ENCODE results near the gene CEP97.

The CEP97 gene

DNA sequence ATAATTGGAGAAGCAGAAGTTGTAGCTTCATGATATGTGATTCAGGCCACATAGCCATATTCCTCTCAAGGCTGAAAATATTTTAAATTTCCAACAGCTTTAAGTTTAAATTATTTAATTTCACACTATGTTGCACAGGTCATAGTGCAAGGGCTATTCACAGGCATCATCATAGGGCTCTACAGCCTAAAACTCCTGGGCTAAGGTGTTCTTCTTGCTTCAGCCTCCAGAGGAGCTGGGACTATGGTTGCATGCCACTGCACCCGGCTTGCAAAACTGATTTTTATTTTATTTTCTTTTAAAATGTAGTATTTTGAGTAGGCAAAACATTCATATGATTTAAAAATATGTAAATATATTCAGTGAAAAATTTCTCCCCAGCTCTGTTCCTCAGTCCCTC lies 6.0 kb upstream of the CEP97 start:
- Histone ChIP-seq H3K9me3 (ENCODE audit: control insufficient read depth in 1 of 2, low read length in 2 of 2) (no peaks in the 10 kb centered on the region), H3K4me3 (ENCODE audit: low read depth in 1 of 2, low read length in 2 of 2) (no peak overlapping the region), H3K36me3 (ENCODE audit: control insufficient read depth in 1 of 2, insufficient read depth in 2 of 2, low read length in 2 of 2) (no peaks in the 10 kb centered on the region), H3K4me1 (ENCODE audit: control insufficient read depth in 1 of 2, insufficient read depth in 2 of 2, low read length in 2 of 2) (no peaks in the 10 kb centered on the region), H3K27me3 (ENCODE audit: low read depth, low read length) (no peaks in the 10 kb centered on the region), H3K27ac (ENCODE audit: low read length) (no peak overlapping the region)

DNA sequence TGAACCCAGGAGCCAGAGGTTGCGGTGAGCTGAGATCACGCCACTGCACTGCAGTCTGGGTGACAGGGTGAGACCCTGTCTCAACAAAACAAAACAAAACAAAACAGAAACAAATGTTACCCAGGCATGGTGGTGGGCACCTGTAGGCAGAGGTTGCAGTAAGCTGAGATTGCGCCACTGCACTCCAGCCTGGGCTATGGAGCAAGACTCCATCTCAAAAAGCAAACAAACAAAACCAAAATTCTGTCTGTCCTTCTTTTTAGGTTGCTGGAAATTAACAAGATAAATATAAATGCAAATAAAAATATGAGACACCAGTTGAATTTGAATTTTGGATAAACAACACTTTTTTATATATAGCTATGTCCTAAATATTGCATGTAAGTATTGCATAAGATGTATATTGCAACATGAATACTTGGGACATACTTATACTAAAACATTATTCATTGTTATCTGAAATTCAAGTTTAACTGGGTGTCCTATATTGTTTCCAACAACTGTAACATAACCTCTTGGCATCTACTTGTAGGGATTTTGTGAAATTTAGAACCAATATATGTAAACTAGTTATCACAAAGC lies 4.7 kb upstream of the CEP97 start:
- no peak overlapping the region for H3K4me3 ChIP-seq (ENCODE audit: low read depth in 1 of 2, low read length in 2 of 2)
- no peaks in the 10 kb centered on the region for H3K9me3 ChIP-seq (ENCODE audit: control insufficient read depth in 1 of 2, low read length in 2 of 2)
- no peak overlapping the region for H3K27ac ChIP-seq (ENCODE audit: low read length)
- no peaks in the 10 kb centered on the region for H3K4me1 ChIP-seq (ENCODE audit: control insufficient read depth in 1 of 2, insufficient read depth in 2 of 2, low read length in 2 of 2)
- H3K27me3 ChIP-seq (ENCODE audit: low read depth, low read length): no peaks in the 10 kb centered on the region
- no peaks in the 10 kb centered on the region for H3K36me3 ChIP-seq (ENCODE audit: control insufficient read depth in 1 of 2, insufficient read depth in 2 of 2, low read length in 2 of 2)

DNA sequence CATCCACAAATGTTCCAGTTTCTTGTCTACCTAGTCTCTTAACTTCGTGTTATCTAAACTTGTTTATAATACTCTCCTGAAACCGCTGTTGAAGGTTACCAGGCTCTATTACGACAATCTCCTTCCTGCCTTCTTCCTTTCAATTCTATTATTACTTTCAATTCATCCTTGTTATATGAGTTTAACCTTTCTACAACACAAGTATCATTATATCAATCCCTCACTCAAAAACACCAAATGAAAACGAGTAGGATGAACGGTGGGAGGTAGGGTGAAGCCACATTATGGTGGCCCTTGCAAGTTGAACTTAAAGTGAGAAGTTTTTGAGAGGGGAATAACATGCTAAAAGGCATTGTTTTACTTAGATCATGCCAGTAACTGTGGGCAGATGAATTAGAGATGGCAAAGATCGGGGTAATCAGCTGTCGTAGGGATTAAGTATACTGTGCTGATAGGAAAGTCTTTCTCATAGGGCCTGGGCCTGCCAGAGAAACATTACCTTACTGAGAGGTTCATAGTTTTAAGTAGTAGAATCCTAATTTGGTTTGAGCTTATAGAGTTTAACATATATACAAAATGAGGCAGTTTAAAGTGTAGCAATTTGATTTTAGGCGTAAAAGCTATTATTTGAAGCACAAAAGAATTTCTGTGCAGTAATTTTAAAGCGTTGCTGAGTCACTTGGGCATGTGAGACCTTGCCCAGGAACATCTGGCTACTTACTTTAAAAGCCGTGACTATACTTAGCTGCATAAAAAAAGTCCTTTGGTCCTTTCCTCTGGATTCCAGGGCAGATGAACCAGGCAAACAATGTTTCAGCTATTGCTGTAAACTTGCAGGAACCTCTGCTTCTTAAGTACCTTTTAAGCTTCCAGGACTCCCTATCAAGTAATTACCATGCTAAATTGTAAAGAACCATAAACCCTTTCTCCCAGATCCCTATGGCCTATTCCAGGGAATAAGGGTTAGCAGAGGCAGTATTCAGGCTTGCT lies 3.3 kb upstream of the CEP97 start:
- no peaks in the 10 kb centered on the region for H3K27me3 ChIP-seq (ENCODE audit: low read depth, low read length)
- H3K4me3 ChIP-seq (ENCODE audit: low read depth in 1 of 2, low read length in 2 of 2): no peak overlapping the region
- no peaks in the 10 kb centered on the region for H3K9me3 ChIP-seq (ENCODE audit: control insufficient read depth in 1 of 2, low read length in 2 of 2)
- H3K27ac ChIP-seq (ENCODE audit: low read length): no peak overlapping the region
- peaks cover 6 to 9% of the 10 kb centered on the region in 2 donors for H3K4me1 ChIP-seq (ENCODE audit: control insufficient read depth in 1 of 2, insufficient read depth in 2 of 2, low read length in 2 of 2)
- no peaks in the 10 kb centered on the region for H3K36me3 ChIP-seq (ENCODE audit: control insufficient read depth in 1 of 2, insufficient read depth in 2 of 2, low read length in 2 of 2)

DNA sequence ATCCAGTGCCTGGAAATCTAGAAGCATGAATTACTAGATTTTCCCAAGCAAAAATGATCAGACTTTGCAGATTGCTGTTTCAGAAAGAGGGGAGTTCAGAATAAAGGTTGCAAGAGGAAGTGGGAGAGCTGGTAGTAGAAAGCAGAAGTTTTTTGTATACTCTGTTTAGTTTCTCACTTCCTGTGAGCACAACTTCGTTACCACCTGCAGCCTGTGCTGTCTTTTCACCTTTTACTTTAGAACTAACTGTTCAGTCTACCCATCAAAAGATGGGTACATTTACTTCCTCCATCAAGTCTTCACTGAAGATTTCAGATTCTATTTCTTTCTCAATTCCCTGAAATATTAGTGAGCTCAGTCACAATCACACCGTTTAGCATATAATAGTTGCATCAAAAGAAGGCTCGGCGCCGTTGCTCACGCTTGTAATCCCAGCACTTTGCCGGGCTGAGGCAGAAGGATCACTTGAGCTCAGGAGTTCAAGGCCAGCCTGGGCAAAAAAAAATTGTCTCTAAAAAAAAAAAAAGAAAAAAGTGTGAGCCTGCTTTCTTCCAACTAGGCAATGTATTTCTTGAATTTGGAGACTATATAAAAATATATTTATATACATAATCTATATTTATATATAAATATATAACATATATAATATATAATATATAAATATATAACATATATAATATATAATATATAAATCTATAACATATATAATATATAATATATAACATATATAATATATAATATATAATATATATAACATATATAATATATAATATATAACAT lies 1.8 kb upstream of the CEP97 start:
- no peaks in the 10 kb centered on the region for H3K36me3 ChIP-seq (ENCODE audit: control insufficient read depth in 1 of 2, insufficient read depth in 2 of 2, low read length in 2 of 2)
- H3K27me3 ChIP-seq (ENCODE audit: low read depth, low read length): no peaks in the 10 kb centered on the region
- H3K27ac ChIP-seq (ENCODE audit: low read length): no peak overlapping the region

DNA sequence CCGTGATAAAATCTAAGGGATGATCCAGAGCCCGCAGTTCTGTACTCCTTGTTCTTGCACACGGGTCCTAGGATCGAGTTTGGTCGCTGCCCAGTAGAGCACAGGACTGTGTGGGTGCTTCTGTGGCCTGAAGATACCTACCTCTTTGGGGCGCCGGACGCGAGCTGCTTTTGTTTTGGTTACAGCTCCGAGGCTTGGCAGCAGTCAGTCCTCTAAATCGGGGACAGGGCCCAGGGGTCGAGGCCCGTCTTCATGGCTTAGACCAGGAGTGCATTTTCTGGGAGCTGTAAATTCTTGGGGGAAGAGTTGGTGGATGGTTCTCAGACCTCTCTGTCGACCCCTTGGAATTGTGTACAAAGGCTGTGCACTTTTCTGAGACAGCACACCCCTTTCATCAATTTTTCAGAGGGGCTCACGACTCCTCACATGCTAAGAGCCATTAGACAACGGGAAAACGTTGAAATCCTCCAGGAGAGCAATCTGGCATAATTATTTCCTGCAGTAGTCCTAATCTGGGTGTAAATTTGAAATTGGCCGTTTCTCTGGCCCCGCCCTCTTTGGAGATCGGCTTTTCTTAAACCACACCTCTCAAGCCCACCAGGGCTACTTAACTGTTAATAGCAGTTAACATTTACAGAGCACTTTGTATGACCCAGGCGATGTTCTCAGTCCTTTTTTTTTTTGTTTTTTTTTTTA lies 928 bp downstream of the CEP97 start:
- Histone ChIP-seq H3K36me3 (ENCODE audit: control insufficient read depth in 1 of 2, insufficient read depth in 2 of 2, low read length in 2 of 2) (peaks cover 0 to 18% of the 10 kb centered on the region in 2 donors), H3K4me3 (ENCODE audit: low read depth in 1 of 2, low read length in 2 of 2) (peak overlapping the region; percentile 90 to 99), H3K4me1 (ENCODE audit: control insufficient read depth in 1 of 2, insufficient read depth in 2 of 2, low read length in 2 of 2) (peaks cover 6 to 11% of the 10 kb centered on the region in 2 donors), H3K27me3 (ENCODE audit: low read depth, low read length) (no peaks in the 10 kb centered on the region), H3K27ac (ENCODE audit: low read length) (peak overlapping the region; percentile 87), H3K9me3 (ENCODE audit: control insufficient read depth in 1 of 2, low read length in 2 of 2) (no peaks in the 10 kb centered on the region)

More for the DNA sequence above, 1.8 kb upstream of the CEP97 start:
- peaks cover 6 to 11% of the 10 kb centered on the region in 2 donors for H3K4me1 ChIP-seq (ENCODE audit: control insufficient read depth in 1 of 2, insufficient read depth in 2 of 2, low read length in 2 of 2)
- H3K9me3 ChIP-seq (ENCODE audit: control insufficient read depth in 1 of 2, low read length in 2 of 2): no peaks in the 10 kb centered on the region
- no peak overlapping the region for H3K4me3 ChIP-seq (ENCODE audit: low read depth in 1 of 2, low read length in 2 of 2)

DNA sequence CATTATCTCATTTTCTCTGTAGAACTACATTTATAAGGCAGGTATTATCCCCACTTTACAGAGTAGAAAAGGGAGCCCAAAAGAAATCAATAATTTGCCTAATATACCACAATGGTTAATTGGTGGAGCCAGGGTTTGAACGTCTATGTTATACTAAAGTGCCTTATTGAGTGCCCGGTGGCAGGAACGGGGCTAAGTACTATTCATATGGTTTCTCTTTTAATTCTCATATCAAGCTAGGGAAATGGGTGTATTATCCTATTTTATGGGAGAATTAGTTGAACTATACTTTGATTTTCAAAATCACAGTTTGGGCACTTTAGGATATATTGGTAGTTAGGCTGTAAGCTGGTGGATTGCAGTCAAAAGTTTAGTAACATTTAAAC lies 1.5 kb downstream of the CEP97 start:
- Histone ChIP-seq H3K27ac (ENCODE audit: low read length) (peak overlapping the region; percentile 87), H3K9me3 (ENCODE audit: control insufficient read depth in 1 of 2, low read length in 2 of 2) (no peaks in the 10 kb centered on the region), H3K27me3 (ENCODE audit: low read depth, low read length) (no peaks in the 10 kb centered on the region), H3K4me1 (ENCODE audit: control insufficient read depth in 1 of 2, insufficient read depth in 2 of 2, low read length in 2 of 2) (peaks cover 6 to 11% of the 10 kb centered on the region in 2 donors), H3K4me3 (ENCODE audit: low read depth in 1 of 2, low read length in 2 of 2) (peak overlapping the region; percentile 90 to 99), H3K36me3 (ENCODE audit: control insufficient read depth in 1 of 2, insufficient read depth in 2 of 2, low read length in 2 of 2) (peaks cover 0 to 18% of the 10 kb centered on the region in 2 donors)

DNA sequence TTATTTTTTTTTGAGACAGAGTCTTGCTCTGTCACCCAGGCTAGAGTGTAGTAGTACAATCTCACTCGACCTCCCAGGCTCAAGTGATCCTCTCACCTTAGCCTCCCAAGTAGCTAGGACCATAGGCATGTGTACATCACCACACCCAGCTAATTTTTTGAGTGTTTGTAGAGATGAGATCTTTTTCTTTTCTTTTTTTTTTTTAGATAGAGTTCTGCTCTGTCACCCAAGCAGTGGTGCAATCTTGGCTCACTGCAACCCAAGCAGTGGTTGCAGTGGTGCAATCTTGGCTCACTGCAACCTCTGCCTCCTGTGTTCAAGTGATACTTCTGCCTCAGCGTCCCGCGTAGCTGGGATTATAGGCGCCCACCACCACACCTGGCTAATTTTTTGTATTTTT lies 5.2 kb downstream of the CEP97 start:
- no peaks in the 10 kb centered on the region for H3K9me3 ChIP-seq (ENCODE audit: control insufficient read depth in 1 of 2, low read length in 2 of 2)
- H3K4me1 ChIP-seq (ENCODE audit: control insufficient read depth in 1 of 2, insufficient read depth in 2 of 2, low read length in 2 of 2): peaks cover 6 to 11% of the 10 kb centered on the region in 2 donors
- H3K36me3 ChIP-seq (ENCODE audit: control insufficient read depth in 1 of 2, insufficient read depth in 2 of 2, low read length in 2 of 2): peaks cover 18 to 43% of the 10 kb centered on the region in 2 donors
- no peaks in the 10 kb centered on the region for H3K27me3 ChIP-seq (ENCODE audit: low read depth, low read length)
- no peak overlapping the region for H3K4me3 ChIP-seq (ENCODE audit: low read depth in 1 of 2, low read length in 2 of 2)
- H3K27ac ChIP-seq (ENCODE audit: low read length): no peak overlapping the region

DNA sequence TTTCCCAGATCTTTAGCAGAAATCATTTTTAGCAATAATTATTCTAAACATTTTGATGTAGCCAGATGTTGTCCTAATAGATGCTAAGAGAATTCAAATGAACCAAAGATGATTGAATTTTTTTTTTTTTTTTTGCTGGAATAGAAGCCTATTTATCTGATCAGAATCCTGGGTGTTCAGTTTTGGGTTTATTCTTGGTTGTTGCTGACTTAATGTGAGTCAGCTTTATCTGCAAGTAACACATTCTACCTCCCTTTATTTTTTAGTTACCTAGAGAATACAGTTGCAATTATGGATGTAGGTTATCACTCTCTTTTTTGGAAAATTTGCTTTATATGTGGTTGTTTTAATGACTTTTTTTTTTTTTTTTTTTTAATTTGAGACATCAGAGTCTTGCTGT lies 6.4 kb downstream of the CEP97 start:
- H3K9me3 ChIP-seq (ENCODE audit: control insufficient read depth in 1 of 2, low read length in 2 of 2): no peaks in the 10 kb centered on the region
- peaks cover 25 to 55% of the 10 kb centered on the region in 2 donors for H3K36me3 ChIP-seq (ENCODE audit: control insufficient read depth in 1 of 2, insufficient read depth in 2 of 2, low read length in 2 of 2)
- H3K4me1 ChIP-seq (ENCODE audit: control insufficient read depth in 1 of 2, insufficient read depth in 2 of 2, low read length in 2 of 2): peaks cover 3 to 6% of the 10 kb centered on the region in 2 donors
- H3K4me3 ChIP-seq (ENCODE audit: low read depth in 1 of 2, low read length in 2 of 2): no peak overlapping the region
- no peak overlapping the region for H3K27ac ChIP-seq (ENCODE audit: low read length)
- no peaks in the 10 kb centered on the region for H3K27me3 ChIP-seq (ENCODE audit: low read depth, low read length)

DNA sequence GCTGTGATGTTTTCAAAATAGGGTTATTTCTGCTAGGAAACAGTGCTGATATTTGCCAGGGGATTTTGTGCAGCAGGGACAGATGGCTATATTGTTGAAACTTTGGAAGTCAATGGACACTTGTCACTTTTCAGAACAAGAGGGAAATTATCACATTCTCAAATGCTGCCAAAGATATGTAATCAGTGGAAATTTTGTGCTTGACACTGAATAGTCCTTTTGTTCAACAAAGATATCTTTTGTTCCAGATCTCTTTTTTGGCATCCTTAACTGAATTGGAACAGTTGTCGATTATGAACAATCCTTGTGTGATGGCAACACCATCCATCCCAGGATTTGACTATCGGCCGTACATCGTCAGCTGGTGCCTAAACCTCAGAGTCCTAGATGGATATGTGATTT lies 7.8 kb downstream of the CEP97 start:
- no peaks in the 10 kb centered on the region for H3K4me1 ChIP-seq (ENCODE audit: control insufficient read depth in 1 of 2, insufficient read depth in 2 of 2, low read length in 2 of 2)
- peaks cover 25 to 64% of the 10 kb centered on the region in 2 donors for H3K36me3 ChIP-seq (ENCODE audit: control insufficient read depth in 1 of 2, insufficient read depth in 2 of 2, low read length in 2 of 2)
- H3K27ac ChIP-seq (ENCODE audit: low read length): no peak overlapping the region

DNA sequence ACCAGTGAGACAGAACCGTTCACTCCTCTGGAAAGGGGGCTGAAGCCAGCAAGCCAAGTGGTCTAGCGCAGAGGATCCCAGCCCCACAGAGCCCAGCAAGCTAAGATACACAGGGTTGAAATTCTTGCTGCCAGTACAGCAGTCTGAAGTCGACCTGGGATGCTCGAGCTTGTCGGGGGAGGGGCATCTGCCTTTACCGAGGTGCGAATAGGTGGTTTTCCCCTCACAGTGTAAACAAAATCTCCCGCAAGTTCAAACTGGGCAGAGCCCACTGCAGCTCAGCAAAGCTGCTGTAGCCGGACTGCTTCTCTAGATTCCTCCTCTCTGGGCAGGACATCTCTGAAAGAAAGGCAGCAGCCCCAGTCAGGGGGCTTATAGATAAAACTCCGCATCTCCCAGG lies 11.4 kb downstream of the CEP97 start:
- Histone ChIP-seq H3K27ac (ENCODE audit: low read length) (no peak overlapping the region), H3K9me3 (ENCODE audit: control insufficient read depth in 1 of 2, low read length in 2 of 2) (no peaks in the 10 kb centered on the region), H3K4me3 (ENCODE audit: low read depth in 1 of 2, low read length in 2 of 2) (no peak overlapping the region), H3K27me3 (ENCODE audit: low read depth, low read length) (no peaks in the 10 kb centered on the region), H3K4me1 (ENCODE audit: control insufficient read depth in 1 of 2, insufficient read depth in 2 of 2, low read length in 2 of 2) (no peaks in the 10 kb centered on the region), H3K36me3 (ENCODE audit: control insufficient read depth in 1 of 2, insufficient read depth in 2 of 2, low read length in 2 of 2) (peaks cover 25 to 47% of the 10 kb centered on the region in 2 donors)

More for the DNA sequence above, 7.8 kb downstream of the CEP97 start:
- Histone ChIP-seq H3K9me3 (ENCODE audit: control insufficient read depth in 1 of 2, low read length in 2 of 2) (no peaks in the 10 kb centered on the region), H3K27me3 (ENCODE audit: low read depth, low read length) (no peaks in the 10 kb centered on the region), H3K4me3 (ENCODE audit: low read depth in 1 of 2, low read length in 2 of 2) (no peak overlapping the region)

Measured in muscle layer of duodenum (tissue), 2 donors.